ENCODE data around the gene RPA1. TPM values are rescaled to one million over a fixed set of nuclear protein-coding genes. Genes with fewer than 3 reads are reported as not detected.
A peak's percentile ranks its signal among the peaks of the same experiment; 100 is the strongest.

RPA1 gene
- polyA plus RNA-seq, 1 donor from 2014 or later = 8.4 TPM

DNA sequence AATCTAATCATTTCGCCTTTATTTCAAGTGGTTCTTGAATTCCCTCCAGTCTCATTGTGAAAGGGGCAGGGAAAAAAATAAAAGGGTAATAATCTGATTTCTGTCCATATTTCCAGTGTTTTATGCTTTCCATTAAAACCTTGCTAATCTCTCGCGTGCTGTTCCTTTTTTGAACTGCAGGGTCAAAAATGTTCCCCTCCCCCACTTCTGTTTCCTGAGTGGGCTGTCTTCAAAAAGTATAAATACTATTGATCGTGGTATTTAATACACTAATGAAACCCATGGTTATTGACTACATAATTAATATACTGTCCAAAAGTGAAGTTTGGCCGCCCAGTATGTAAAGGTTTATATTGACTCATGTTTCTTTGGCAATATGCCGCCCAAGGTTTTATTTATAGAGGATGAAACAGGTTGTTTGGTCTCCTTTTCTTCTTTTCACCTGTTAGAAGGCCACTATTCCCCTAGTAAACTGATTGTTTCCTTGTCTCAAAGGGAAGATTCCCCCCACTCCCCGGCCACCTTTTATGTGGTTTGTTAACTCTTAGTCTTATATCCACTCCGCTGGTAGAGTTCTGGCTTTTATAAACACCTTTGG, 69.7 kb downstream of the RPA1 start:
- Histone ChIP-seq H3K4me3 (ENCODE audit: low read length) (no peak overlapping the region), H3K4me2 (ENCODE audit: low read length) (no peak overlapping the region), H3K9ac (ENCODE audit: low read length) (no peak overlapping the region), H3K27me3 (ENCODE audit: insufficient read depth, low read depth, low read length) (no peaks in the 10 kb centered on the region), H3F3A (ENCODE audit: insufficient read depth, low read length, poor library complexity, severe bottlenecking) (peaks cover 3% of the 10 kb centered on the region), H3K9me2 (ENCODE audit: insufficient read depth, low read length) (no peaks in the 10 kb centered on the region), H4K20me1 (ENCODE audit: insufficient read depth) (no peaks in the 10 kb centered on the region), H3K9me3 (ENCODE audit: low read length) (no peaks in the 10 kb centered on the region), H3K36me3 (ENCODE audit: insufficient read depth, low read length) (no peaks in the 10 kb centered on the region), H2AFZ (ENCODE audit: low read depth, low read length) (no peak overlapping the region), H3K79me2 (replicated peaks; ENCODE audit: insufficient read depth, low read length) (no peaks in the 10 kb centered on the region), H3K27ac (ENCODE audit: low read length) (no peak overlapping the region)
- TF ChIP-seq, protein P1, sequence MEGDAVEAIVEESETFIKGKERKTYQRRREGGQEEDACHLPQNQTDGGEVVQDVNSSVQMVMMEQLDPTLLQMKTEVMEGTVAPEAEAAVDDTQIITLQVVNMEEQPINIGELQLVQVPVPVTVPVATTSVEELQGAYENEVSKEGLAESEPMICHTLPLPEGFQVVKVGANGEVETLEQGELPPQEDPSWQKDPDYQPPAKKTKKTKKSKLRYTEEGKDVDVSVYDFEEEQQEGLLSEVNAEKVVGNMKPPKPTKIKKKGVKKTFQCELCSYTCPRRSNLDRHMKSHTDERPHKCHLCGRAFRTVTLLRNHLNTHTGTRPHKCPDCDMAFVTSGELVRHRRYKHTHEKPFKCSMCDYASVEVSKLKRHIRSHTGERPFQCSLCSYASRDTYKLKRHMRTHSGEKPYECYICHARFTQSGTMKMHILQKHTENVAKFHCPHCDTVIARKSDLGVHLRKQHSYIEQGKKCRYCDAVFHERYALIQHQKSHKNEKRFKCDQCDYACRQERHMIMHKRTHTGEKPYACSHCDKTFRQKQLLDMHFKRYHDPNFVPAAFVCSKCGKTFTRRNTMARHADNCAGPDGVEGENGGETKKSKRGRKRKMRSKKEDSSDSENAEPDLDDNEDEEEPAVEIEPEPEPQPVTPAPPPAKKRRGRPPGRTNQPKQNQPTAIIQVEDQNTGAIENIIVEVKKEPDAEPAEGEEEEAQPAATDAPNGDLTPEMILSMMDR (IDR thresholded peaks at IDR 0.05; ENCODE audit: poor library complexity, severe bottlenecking) = peak; percentile 49
- TF ChIP-seq EZH2 (IDR thresholded peaks at IDR 0.05; ENCODE audit: borderline replicate concordance, insufficient read depth, low read length, poor library complexity, severe bottlenecking) (no peak), EP300 (conservative IDR thresholded peaks at IDR 0.05; ENCODE audit: poor library complexity, severe bottlenecking) (no peak)

GRCh38 chr17:1904273-1905182, 74.7 kb downstream of the RPA1 start:
- TF ChIP-seq REST (IDR thresholded peaks at IDR 0.05; ENCODE audit: borderline replicate concordance) (peak; percentile 18), EZH2 (IDR thresholded peaks at IDR 0.05; ENCODE audit: borderline replicate concordance, insufficient read depth, low read length, poor library complexity, severe bottlenecking) (no peak), MXI1 (conservative IDR thresholded peaks at IDR 0.05; ENCODE audit: poor library complexity, severe bottlenecking) (no peak)
- H3K27me3 ChIP-seq (ENCODE audit: insufficient read depth, low read depth, low read length) = no peaks in the 10 kb centered on the region
- no peaks in the 10 kb centered on the region for H3K9me2 ChIP-seq (ENCODE audit: insufficient read depth, low read length)
- H3K27ac ChIP-seq (ENCODE audit: low read length) = peak overlapping the region; percentile 51
- H2AFZ ChIP-seq (ENCODE audit: low read depth, low read length) = peak overlapping the region; percentile 0
- no peaks in the 10 kb centered on the region for H3K79me2 ChIP-seq (replicated peaks; ENCODE audit: insufficient read depth, low read length)
- peak overlapping the region; percentile 52 for H3K9ac ChIP-seq (ENCODE audit: low read length)
- no peaks in the 10 kb centered on the region for H3K36me3 ChIP-seq (ENCODE audit: insufficient read depth, low read length)
- peak overlapping the region; percentile 58 for H3K4me3 ChIP-seq (ENCODE audit: low read length)
- H3K4me2 ChIP-seq (ENCODE audit: low read length) = peak overlapping the region; percentile 60
- no peaks in the 10 kb centered on the region for H3K9me3 ChIP-seq (ENCODE audit: low read length)
- H3F3A ChIP-seq (ENCODE audit: insufficient read depth, low read length, poor library complexity, severe bottlenecking) = peaks cover 3% of the 10 kb centered on the region
- no peaks in the 10 kb centered on the region for H4K20me1 ChIP-seq (ENCODE audit: insufficient read depth)

Measured in neural cell (in vitro differentiated cells).